Progenitor cell of endocrine pancreas (in vitro differentiated cells): Measurements from ENCODE around the gene ALDH3B1. TPM values are rescaled to one million over a fixed set of nuclear protein-coding genes. Genes with fewer than 3 reads are reported as not detected.
A peak's percentile ranks its signal among the peaks of the same experiment; 100 is the strongest.

Source experiments
- DNase-seq: peaks from one replicate; pipeline ENCODE4 v3.0.0; 2021; ENCODE audit warnings: low spot score; ENCODE audit not compliant: unreplicated experiment
- H3K27ac Mint-ChIP-seq: 2 replicates; pipeline ENCODE4 v1.8.0; 2021; ENCODE audit warnings: mild to moderate bottlenecking, moderate library complexity, mixed read lengths
- H3K27me3 Mint-ChIP-seq: 2 replicates; pipeline ENCODE4 v1.8.0; 2021; ENCODE audit warnings: mixed read lengths
- H3K36me3 Mint-ChIP-seq: 2 replicates; pipeline ENCODE4 v1.8.0; 2022; ENCODE audit warnings: mixed read lengths; ENCODE audit not compliant: insufficient read depth
- H3K4me1 Mint-ChIP-seq: 2 replicates; pipeline ENCODE4 v1.8.0; 2021; ENCODE audit warnings: low read depth, mixed read lengths
- H3K4me3 Mint-ChIP-seq: 2 replicates; pipeline ENCODE4 v1.8.0; 2021; ENCODE audit warnings: low read depth, mild to moderate bottlenecking, moderate library complexity, mixed read lengths
- H3K9me3 Mint-ChIP-seq: 2 replicates; pipeline ENCODE4 v1.8.0; 2021; ENCODE audit warnings: low read depth, mixed read lengths
- CTCF ChIP-seq: fragments of 200-600 bp; sonication (generic); IDR thresholded peaks from one replicate; pipeline ENCODE4 v1.5.0; 2021; ENCODE audit warnings: antibody characterized with exemption, mild to moderate bottlenecking; ENCODE audit not compliant: unreplicated experiment
- microRNA-seq: library from miRNA; unstranded; fragments of <30 nt; microRNA quantifications from one replicate; pipeline ENCODE4 v1.1.0, GENCODE V29; 2020; ENCODE audit warnings: borderline number of aligned reads; ENCODE audit not compliant: unreplicated experiment
- total RNA-seq: library from RNA; stranded (reverse); gene quantifications from 2 replicates; pipeline ENCODE4 v1.2.1, GENCODE V29; 2021

ALDH3B1 gene
- total RNA-seq, 1 donor from 2014 or later: not detected

- Mint-ChIP-seq H3K9me3 (no peaks in the 10 kb centered on the region), H3K4me3 (no peak overlapping the region), H3K27me3 (no peaks in the 10 kb centered on the region), H3K4me1 (no peaks in the 10 kb centered on the region), H3K36me3 (peaks cover 17% of the 10 kb centered on the region), H3K27ac (no peak overlapping the region)
- no peak for DNase-seq
- TF ChIP-seq CTCF: no peak
These were observed 61.3 kb downstream of the ALDH3B1 start for GRCh38 chr11:68071281-68072048.

GRCh38 chr11:68074584-68075352 lies 64.6 kb downstream of the ALDH3B1 start:
- no peaks in the 10 kb centered on the region for H3K9me3 Mint-ChIP-seq
- H3K4me1 Mint-ChIP-seq: no peaks in the 10 kb centered on the region
- H3K27ac Mint-ChIP-seq: no peak overlapping the region
- no peak overlapping the region for H3K4me3 Mint-ChIP-seq
- peaks cover 15% of the 10 kb centered on the region for H3K36me3 Mint-ChIP-seq
- no peak for TF ChIP-seq CTCF
- no peak for DNase-seq
- H3K27me3 Mint-ChIP-seq: no peaks in the 10 kb centered on the region

- Mint-ChIP-seq H3K4me3 (no peak overlapping the region), H3K4me1 (no peaks in the 10 kb centered on the region), H3K27ac (no peak overlapping the region), H3K36me3 (peaks cover 9% of the 10 kb centered on the region), H3K9me3 (no peaks in the 10 kb centered on the region), H3K27me3 (no peaks in the 10 kb centered on the region)
- peak; percentile 54 for TF ChIP-seq CTCF
- DNase-seq: no peak
These were observed 66.4 kb downstream of the ALDH3B1 start for GRCh38 chr11:68076371-68077042.

GRCh38 chr11:68077617-68078582 lies 67.8 kb downstream of the ALDH3B1 start:
- Mint-ChIP-seq H3K27ac (peak overlapping the region; percentile 8), H3K4me1 (peaks cover 2% of the 10 kb centered on the region), H3K4me3 (no peak overlapping the region), H3K27me3 (no peaks in the 10 kb centered on the region), H3K36me3 (peaks cover 9% of the 10 kb centered on the region), H3K9me3 (no peaks in the 10 kb centered on the region)
- DNase-seq: no peak
- TF ChIP-seq CTCF: no peak

Small RNA genes lying within 50 kb of the gene (microRNA-seq; reads per million reads assigned to microRNA genes)
- 2.4 reads per million for gene MIR4691
- gene MIR6753: not detected
- gene MIR7113: 3.6 reads per million

Other genes starting within 250 kb of the ALDH3B1 start
- gene UNC93B1, start 6.2 kb upstream of the ALDH3B1 start, total RNA-seq: 6.7 and 8.0 TPM in 2 replicates
- gene NDUFS8, start 20.4 kb downstream of the ALDH3B1 start, total RNA-seq: 113 and 125 TPM in 2 replicates
- 33.6 and 35.5 TPM in 2 replicates for gene TCIRG1, start 28.7 kb downstream of the ALDH3B1 start, total RNA-seq
- 60.4 and 64.3 TPM in 2 replicates for gene CHKA, start 111.1 kb downstream of the ALDH3B1 start, total RNA-seq
- 67.5 and 68.7 TPM in 2 replicates for gene KMT5B, start 203.0 kb downstream of the ALDH3B1 start, total RNA-seq